ENCODE data around the gene NEDD9. TPM values are rescaled to one million over a fixed set of nuclear protein-coding genes. Genes with fewer than 3 reads are reported as not detected.
A peak's percentile ranks its signal among the peaks of the same experiment; 100 is the strongest.

NEDD9 gene
- total RNA-seq, 2 donors from 2014 or later = 43.4 to 73.1 TPM

DNA sequence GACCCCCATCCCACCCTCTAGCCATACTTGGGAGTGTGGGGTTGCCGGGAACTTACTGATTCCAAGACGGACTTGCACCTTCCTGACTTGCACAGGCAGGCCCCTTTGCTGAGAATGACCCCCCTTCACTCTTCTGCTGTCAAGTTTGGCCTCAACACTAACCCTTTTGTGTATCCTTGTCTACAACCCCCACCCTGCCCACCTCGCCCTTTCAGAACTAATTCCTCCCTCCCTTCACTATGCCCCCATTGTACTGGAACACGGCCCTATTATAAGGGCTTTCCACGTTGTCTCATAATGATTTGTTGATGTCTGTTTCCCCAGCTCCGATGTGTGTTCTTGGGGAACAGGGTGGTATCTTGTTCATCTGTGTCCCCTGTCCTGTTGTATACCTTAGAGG, 4.4 kb upstream of the NEDD9 start:
- intact Hi-C loops (cut with DNase I) = no loop called here
- no peaks in the 10 kb centered on the region for H3K27me3 ChIP-seq
- no peaks in the 10 kb centered on the region for H3K36me3 ChIP-seq
- no peaks in the 10 kb centered on the region for H3K9me3 ChIP-seq
- no peaks in the 10 kb centered on the region for H3K4me1 ChIP-seq
- no peak overlapping the region for H3K9ac ChIP-seq (ENCODE audit: low read depth in 2 of 2, low read length in 2 of 2)
- TF ChIP-seq CTCF (IDR thresholded peaks at IDR 0.05) = no peak
- H3K4me3 ChIP-seq = no peak overlapping the region
- H3K27ac ChIP-seq = no peak overlapping the region
- no peak for DNase-seq

DNA sequence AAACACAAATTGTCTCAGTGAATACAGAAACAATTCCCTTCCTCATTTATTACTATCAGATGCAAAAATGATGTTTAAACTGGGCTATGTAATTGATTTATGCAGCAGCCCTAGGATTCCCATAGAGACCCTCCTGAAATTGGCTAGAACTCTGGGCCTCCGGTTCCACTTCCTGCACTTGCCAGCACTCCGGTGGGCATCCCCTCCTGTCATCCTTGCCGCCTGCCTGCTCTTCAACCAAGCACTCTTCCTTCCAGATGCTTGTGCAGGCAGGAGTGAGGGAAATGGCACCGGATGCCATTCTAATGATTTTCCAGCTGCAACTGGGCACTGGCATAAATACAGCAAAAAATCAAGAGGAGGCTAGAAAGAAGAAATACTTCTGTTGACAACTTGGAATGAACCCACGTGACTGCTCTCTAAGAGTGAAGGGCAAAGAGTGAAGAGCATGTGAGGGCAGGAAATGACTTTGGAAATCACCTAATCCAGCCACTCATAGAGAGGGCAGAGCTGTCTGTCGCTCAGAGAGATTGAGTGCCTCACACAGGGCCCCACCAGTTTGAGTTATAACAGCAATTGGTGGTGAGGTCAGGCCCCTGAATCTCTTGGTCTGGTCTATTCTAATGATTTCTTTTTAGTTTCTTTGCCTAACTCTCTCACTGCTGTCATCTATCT, 3.7 kb upstream of the NEDD9 start:
- no peak for DNase-seq
- intact Hi-C loops (cut with DNase I) = no loop called here
- no peak overlapping the region for H3K4me3 ChIP-seq
- no peaks in the 10 kb centered on the region for H3K36me3 ChIP-seq
- H3K27ac ChIP-seq = no peak overlapping the region
- H3K9ac ChIP-seq (ENCODE audit: low read depth in 2 of 2, low read length in 2 of 2) = no peak overlapping the region
- H3K4me1 ChIP-seq = no peaks in the 10 kb centered on the region
- no peak for TF ChIP-seq CTCF (IDR thresholded peaks at IDR 0.05)
- no peaks in the 10 kb centered on the region for H3K27me3 ChIP-seq
- H3K9me3 ChIP-seq = no peaks in the 10 kb centered on the region

- intact Hi-C loops (cut with DNase I) = no loop called here
- TF ChIP-seq CTCF (IDR thresholded peaks at IDR 0.05) = no peak
- no peak overlapping the region for H3K27ac ChIP-seq
Measured at GRCh38 chr6:11235062-11235461, 2.6 kb upstream of the NEDD9 start.

GRCh38 chr6:11233673-11234573, 1.5 kb upstream of the NEDD9 start:
- TF ChIP-seq CTCF (IDR thresholded peaks at IDR 0.05) = no peak
- H3K9ac ChIP-seq (ENCODE audit: low read depth in 2 of 2, low read length in 2 of 2) = peak overlapping the region; percentile 76 to 100
- DNase-seq = no peak
- H3K27me3 ChIP-seq = no peaks in the 10 kb centered on the region
- H3K4me3 ChIP-seq = no peak overlapping the region
- peak overlapping the region; percentile 85 for H3K27ac ChIP-seq
- no peaks in the 10 kb centered on the region for H3K36me3 ChIP-seq
- H3K9me3 ChIP-seq = no peaks in the 10 kb centered on the region
- no peaks in the 10 kb centered on the region for H3K4me1 ChIP-seq
- intact Hi-C loops (cut with DNase I) = no loop called here

More at GRCh38 chr6:11235062-11235461, 2.6 kb upstream of the NEDD9 start:
- no peak overlapping the region for H3K4me3 ChIP-seq
- no peaks in the 10 kb centered on the region for H3K9me3 ChIP-seq
- no peak overlapping the region for H3K9ac ChIP-seq (ENCODE audit: low read depth in 2 of 2, low read length in 2 of 2)
- H3K36me3 ChIP-seq = no peaks in the 10 kb centered on the region
- no peaks in the 10 kb centered on the region for H3K4me1 ChIP-seq
- H3K27me3 ChIP-seq = no peaks in the 10 kb centered on the region
- DNase-seq = no peak

DNA sequence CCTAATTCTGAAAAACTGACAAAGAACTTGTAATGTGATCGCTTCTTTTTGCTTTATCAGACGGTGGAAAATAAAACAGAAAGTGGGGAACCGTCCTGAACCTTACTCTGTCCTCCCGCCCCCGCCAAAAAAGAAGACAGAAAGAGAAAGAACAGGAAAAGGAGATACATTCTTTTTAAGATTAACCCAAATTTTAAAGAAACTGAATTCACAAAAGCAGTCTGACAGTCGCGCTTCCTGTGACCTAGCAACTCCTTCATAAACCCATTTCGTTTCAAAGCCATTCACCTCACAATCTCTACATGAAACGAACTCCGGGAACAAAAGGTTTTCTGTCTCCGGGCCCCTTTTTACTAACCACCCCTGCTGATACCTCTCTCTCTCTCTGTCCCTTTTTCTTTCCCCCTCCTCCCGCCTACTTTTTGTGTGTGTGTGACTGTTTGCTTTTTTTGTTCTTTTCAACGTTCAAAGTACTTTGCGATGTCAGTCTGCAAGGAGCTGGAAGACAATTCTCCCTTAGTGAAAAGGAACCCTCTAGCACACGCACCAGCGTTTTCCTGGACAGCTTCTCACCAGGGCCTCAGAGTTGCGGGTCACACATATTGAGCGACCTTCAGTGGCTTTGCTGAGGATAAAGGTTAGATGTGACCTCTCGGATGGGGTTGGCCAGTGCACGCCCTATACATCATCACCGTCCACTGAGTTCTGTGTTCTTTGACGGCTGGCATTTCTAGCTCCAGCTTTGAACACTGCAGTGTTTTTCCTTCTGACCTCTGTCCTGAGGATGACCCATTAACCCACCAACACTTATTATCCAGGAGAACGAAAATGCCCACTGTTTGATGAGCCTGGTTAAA, 530 bp upstream of the NEDD9 start:
- H3K27ac ChIP-seq = peak overlapping the region; percentile 85
- DNase-seq = peak; percentile 61
- H3K4me1 ChIP-seq = no peaks in the 10 kb centered on the region
- peak overlapping the region; percentile 56 for H3K4me3 ChIP-seq
- no peaks in the 10 kb centered on the region for H3K9me3 ChIP-seq
- intact Hi-C loops (cut with DNase I) = no loop called here
- no peaks in the 10 kb centered on the region for H3K27me3 ChIP-seq
- TF ChIP-seq CTCF (IDR thresholded peaks at IDR 0.05) = no peak
- H3K9ac ChIP-seq (ENCODE audit: low read depth in 2 of 2, low read length in 2 of 2) = peak overlapping the region; percentile 76 to 100
- no peaks in the 10 kb centered on the region for H3K36me3 ChIP-seq

Measured in colonic mucosa (tissue), 4 donors.